Retinal pigment epithelial cell (primary cell): ENCODE measurements around the gene FERMT1.

Experiments
- DNase-seq: peaks from one replicate; pipeline ENCODE4 v3.0.0-alpha.2; 2010; ENCODE audit warnings: low read depth
- H3K4me3 ChIP-seq: 2 replicates; pipeline ENCODE4 v1.5.1; 2011; ENCODE audit warnings: mild to moderate bottlenecking, low read length, control low read depth, moderate library complexity
- TF ChIP-seq, protein P1 (sequence below): conservative IDR thresholded peaks from 2 replicates; pipeline ENCODE4 v1.5.1; 2011; ENCODE audit warnings: low read depth, low read length, control low read depth, inconsistent platforms

FERMT1 gene

GRCh38 chr20:6101346-6101745 is 21.5 kb downstream of the FERMT1 start:
- TF ChIP-seq, protein P1, sequence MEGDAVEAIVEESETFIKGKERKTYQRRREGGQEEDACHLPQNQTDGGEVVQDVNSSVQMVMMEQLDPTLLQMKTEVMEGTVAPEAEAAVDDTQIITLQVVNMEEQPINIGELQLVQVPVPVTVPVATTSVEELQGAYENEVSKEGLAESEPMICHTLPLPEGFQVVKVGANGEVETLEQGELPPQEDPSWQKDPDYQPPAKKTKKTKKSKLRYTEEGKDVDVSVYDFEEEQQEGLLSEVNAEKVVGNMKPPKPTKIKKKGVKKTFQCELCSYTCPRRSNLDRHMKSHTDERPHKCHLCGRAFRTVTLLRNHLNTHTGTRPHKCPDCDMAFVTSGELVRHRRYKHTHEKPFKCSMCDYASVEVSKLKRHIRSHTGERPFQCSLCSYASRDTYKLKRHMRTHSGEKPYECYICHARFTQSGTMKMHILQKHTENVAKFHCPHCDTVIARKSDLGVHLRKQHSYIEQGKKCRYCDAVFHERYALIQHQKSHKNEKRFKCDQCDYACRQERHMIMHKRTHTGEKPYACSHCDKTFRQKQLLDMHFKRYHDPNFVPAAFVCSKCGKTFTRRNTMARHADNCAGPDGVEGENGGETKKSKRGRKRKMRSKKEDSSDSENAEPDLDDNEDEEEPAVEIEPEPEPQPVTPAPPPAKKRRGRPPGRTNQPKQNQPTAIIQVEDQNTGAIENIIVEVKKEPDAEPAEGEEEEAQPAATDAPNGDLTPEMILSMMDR: no peak
- no peak overlapping the region for H3K4me3 ChIP-seq
- DNase-seq: no peak

DNA sequence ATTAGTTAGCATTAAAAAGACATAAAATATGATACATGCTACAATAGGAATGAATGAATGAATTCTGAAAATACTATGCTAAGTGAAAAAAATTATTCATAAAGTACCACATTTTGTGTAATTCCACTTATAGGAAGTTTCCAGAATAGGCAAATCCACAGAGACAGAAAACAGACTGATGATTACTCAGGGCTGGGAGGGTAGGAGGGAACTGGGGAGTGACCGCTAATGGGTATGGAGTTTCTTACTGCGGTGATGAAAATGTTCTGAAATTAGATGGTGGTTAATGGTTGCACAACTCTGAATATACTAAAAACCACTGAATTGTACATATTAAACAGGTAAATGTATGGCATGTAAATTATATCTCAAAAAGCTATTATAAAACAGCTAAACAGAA is 22.6 kb downstream of the FERMT1 start:
- DNase-seq: no peak
- TF ChIP-seq, protein P1: no peak
- H3K4me3 ChIP-seq: no peak overlapping the region

- TF ChIP-seq, protein P1: no peak
Observed at GRCh38 chr20:6099819-6100218, 23.0 kb downstream of the FERMT1 start.

DNA sequence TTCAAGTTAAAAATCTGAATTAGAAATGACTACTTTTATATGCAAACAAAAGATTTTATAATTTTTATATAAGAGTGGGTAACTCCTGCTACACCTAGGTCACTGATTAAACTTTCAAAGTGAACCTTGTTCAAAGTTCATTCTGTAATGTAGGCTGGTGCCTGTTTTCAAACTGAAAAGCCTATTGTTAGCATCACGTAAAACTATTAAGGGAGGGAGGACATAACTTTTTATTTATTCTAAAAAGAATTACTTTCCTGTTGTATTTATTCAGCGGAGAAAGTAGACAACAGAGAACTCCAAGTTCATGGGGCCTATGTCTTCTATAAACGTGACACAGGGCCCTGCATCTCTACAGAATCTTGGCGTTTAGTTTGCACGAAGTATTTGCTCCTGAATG is 27.4 kb downstream of the FERMT1 start:
- no peak for DNase-seq
- H3K4me3 ChIP-seq: no peak overlapping the region
- TF ChIP-seq, protein P1: no peak

More at GRCh38 chr20:6099819-6100218, 23.0 kb downstream of the FERMT1 start:
- H3K4me3 ChIP-seq: no peak overlapping the region
- no peak for DNase-seq

GRCh38 chr20:6094565-6094964 is 28.3 kb downstream of the FERMT1 start:
- TF ChIP-seq, protein P1: no peak
- no peak overlapping the region for H3K4me3 ChIP-seq
- no peak for DNase-seq

DNA sequence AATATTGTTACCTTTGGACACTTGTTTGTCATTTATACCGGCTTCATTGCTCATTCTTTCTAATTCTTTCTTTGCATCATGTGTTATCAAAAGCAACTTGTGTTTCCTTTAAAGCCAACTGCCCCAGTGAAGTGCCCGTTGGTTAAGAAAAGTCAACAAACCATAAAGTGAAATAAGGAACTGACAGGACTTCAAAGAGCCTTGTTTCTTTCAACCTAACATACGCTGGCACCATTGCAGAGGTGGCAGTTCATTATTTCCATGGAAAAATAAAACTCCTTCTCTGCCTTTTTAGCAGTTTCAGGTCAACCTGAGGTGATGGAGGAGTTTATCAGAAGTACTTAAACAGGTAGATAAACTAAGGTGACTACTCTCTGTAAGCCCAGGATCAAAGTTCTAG is 28.8 kb downstream of the FERMT1 start:
- H3K4me3 ChIP-seq: no peak overlapping the region
- TF ChIP-seq, protein P1: no peak
- DNase-seq: no peak

DNA sequence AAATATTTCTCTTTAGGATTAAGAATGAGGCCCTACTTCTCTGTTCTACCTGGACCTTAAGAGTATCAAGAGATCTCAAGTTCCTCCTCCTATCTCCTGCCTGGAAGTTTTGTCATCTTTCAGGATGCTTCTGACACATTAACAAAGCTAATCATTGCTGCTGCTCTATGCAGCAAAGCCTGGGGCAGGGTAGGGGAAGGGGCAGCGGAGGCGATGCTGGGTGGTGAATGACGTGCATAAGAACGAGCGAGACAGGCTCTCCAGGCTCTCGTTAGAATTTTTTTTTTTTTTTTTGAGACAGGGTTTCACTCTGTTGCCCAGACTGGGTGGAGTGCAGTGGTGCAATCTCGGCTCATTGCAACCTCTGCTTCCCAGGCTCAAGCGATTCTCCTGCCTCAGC is 31.2 kb downstream of the FERMT1 start:
- TF ChIP-seq, protein P1: no peak
- H3K4me3 ChIP-seq: no peak overlapping the region
- no peak for DNase-seq
